ENCODE results near the gene HECA. TPM values are rescaled to one million over a fixed set of nuclear protein-coding genes. Genes with fewer than 3 reads are reported as not detected.
"Not testable (repeated sequence)": the region's sequence is repeated elsewhere in the genome, so short reads cannot be mapped to it uniquely, and the experiment has no call there.

HECA gene
- total RNA-seq, 1 donor from 2014 or later, result 21.0 TPM

GRCh38 chr6:139135578-139136545 is 982 bp downstream of the HECA start:
- H3K27ac Mint-ChIP-seq (ENCODE audit: unreplicated experiment), result peak overlapping the region; percentile 44
- peaks cover 10% of the 10 kb centered on the region for H3K4me1 Mint-ChIP-seq (ENCODE audit: low read depth, unreplicated experiment)
- peak; percentile 61 for DNase-seq
- TF ChIP-seq CTCF (IDR thresholded peaks at IDR 0.05; ENCODE audit: partially characterized antibody, unreplicated experiment), result no peak
- H3K9me3 Mint-ChIP-seq (ENCODE audit: unreplicated experiment), result peaks cover 12% of the 10 kb centered on the region
- H3K4me3 Mint-ChIP-seq (ENCODE audit: unreplicated experiment), result peak overlapping the region; percentile 88
- H3K27me3 Mint-ChIP-seq (ENCODE audit: unreplicated experiment), result peaks cover 7% of the 10 kb centered on the region
- no peaks in the 10 kb centered on the region for H3K36me3 Mint-ChIP-seq (ENCODE audit: unreplicated experiment)

- peaks cover 10% of the 10 kb centered on the region for H3K4me1 Mint-ChIP-seq (ENCODE audit: low read depth, unreplicated experiment)
- TF ChIP-seq CTCF (IDR thresholded peaks at IDR 0.05; ENCODE audit: partially characterized antibody, unreplicated experiment), result no peak
- DNase-seq, result no peak
- peaks cover 7% of the 10 kb centered on the region for H3K27me3 Mint-ChIP-seq (ENCODE audit: unreplicated experiment)
- no peaks in the 10 kb centered on the region for H3K36me3 Mint-ChIP-seq (ENCODE audit: unreplicated experiment)
- H3K4me3 Mint-ChIP-seq (ENCODE audit: unreplicated experiment), result peak overlapping the region; percentile 88
- H3K27ac Mint-ChIP-seq (ENCODE audit: unreplicated experiment), result no peak overlapping the region
- H3K9me3 Mint-ChIP-seq (ENCODE audit: unreplicated experiment), result peaks cover 12% of the 10 kb centered on the region
Observed at GRCh38 chr6:139137706-139138105, 2.8 kb downstream of the HECA start.

- not testable (repeated sequence) for H3K4me3 Mint-ChIP-seq (ENCODE audit: unreplicated experiment); DNase-seq; H3K27ac Mint-ChIP-seq (ENCODE audit: unreplicated experiment); H3K9me3 Mint-ChIP-seq (ENCODE audit: unreplicated experiment); H3K36me3 Mint-ChIP-seq (ENCODE audit: unreplicated experiment); H3K27me3 Mint-ChIP-seq (ENCODE audit: unreplicated experiment)
- peaks cover 22% of the 10 kb centered on the region for H3K4me1 Mint-ChIP-seq (ENCODE audit: low read depth, unreplicated experiment)
Observed at GRCh38 chr6:139140854-139141253, 6.0 kb downstream of the HECA start.

- Mint-ChIP-seq H3K4me1 (ENCODE audit: low read depth, unreplicated experiment) (peaks cover 18% of the 10 kb centered on the region), H3K4me3 (ENCODE audit: unreplicated experiment) (no peak overlapping the region)
Observed at GRCh38 chr6:139142262-139142661, 7.4 kb downstream of the HECA start.

GRCh38 chr6:139143111-139143510 is 8.2 kb downstream of the HECA start:
- no peak for DNase-seq
- H3K9me3 Mint-ChIP-seq (ENCODE audit: unreplicated experiment), result no peaks in the 10 kb centered on the region
- no peak overlapping the region for H3K4me3 Mint-ChIP-seq (ENCODE audit: unreplicated experiment)
- no peak for TF ChIP-seq CTCF (IDR thresholded peaks at IDR 0.05; ENCODE audit: partially characterized antibody, unreplicated experiment)
- H3K27me3 Mint-ChIP-seq (ENCODE audit: unreplicated experiment), result no peaks in the 10 kb centered on the region
- no peaks in the 10 kb centered on the region for H3K36me3 Mint-ChIP-seq (ENCODE audit: unreplicated experiment)
- H3K27ac Mint-ChIP-seq (ENCODE audit: unreplicated experiment), result no peak overlapping the region
- H3K4me1 Mint-ChIP-seq (ENCODE audit: low read depth, unreplicated experiment), result peaks cover 14% of the 10 kb centered on the region

More at GRCh38 chr6:139142262-139142661, 7.4 kb downstream of the HECA start:
- Mint-ChIP-seq H3K27ac (ENCODE audit: unreplicated experiment) (no peak overlapping the region), H3K9me3 (ENCODE audit: unreplicated experiment) (no peaks in the 10 kb centered on the region), H3K27me3 (ENCODE audit: unreplicated experiment) (no peaks in the 10 kb centered on the region), H3K36me3 (ENCODE audit: unreplicated experiment) (no peaks in the 10 kb centered on the region)
- no peak for TF ChIP-seq CTCF (IDR thresholded peaks at IDR 0.05; ENCODE audit: partially characterized antibody, unreplicated experiment)
- no peak for DNase-seq
